Measurements from ENCODE around the gene LRR1.
"Not testable (repeated sequence)": the region's sequence is repeated elsewhere in the genome, so short reads cannot be mapped to it uniquely, and the experiment has no call there.

The LRR1 gene

DNA sequence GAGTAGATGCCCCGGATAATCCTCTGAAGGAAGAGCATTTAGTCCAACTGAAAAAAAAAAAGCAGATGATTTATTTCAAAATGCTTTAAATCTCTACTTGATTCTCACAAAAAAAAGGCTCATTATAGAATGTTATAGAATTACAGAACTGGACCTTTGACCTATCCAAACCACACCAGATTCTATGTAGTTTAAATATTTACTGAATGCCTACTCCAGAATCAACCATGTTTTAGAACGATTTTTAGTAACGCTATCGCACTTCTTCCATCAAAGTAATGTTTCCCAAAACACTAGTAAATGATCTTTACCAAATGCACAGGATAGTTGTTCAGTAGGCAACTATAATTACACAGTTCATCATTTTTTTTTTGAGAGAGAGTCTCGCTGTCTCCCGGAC lies 15.1 kb upstream of the LRR1 start:
- peak overlapping the region; percentile 94 for H3K9ac ChIP-seq (ENCODE audit: low read length)
- no peaks in the 10 kb centered on the region for H3K27me3 ChIP-seq (ENCODE audit: low read length)
- peak overlapping the region; percentile 76 for H3K4me2 ChIP-seq (ENCODE audit: low read depth, low read length, poor library complexity, severe bottlenecking)
- peaks cover 65% of the 10 kb centered on the region for H3K79me2 ChIP-seq (ENCODE audit: insufficient read depth, low read length)
- no peak overlapping the region; the same call in 1 of the 2 replicates for H3K27ac ChIP-seq (ENCODE audit: low read depth, low read length)
- peaks cover 77% of the 10 kb centered on the region for H3F3A ChIP-seq (ENCODE audit: insufficient read depth)
- peaks cover 29% of the 10 kb centered on the region for H4K20me1 ChIP-seq (ENCODE audit: low read depth, low read length)
- TF ChIP-seq, protein P1, sequence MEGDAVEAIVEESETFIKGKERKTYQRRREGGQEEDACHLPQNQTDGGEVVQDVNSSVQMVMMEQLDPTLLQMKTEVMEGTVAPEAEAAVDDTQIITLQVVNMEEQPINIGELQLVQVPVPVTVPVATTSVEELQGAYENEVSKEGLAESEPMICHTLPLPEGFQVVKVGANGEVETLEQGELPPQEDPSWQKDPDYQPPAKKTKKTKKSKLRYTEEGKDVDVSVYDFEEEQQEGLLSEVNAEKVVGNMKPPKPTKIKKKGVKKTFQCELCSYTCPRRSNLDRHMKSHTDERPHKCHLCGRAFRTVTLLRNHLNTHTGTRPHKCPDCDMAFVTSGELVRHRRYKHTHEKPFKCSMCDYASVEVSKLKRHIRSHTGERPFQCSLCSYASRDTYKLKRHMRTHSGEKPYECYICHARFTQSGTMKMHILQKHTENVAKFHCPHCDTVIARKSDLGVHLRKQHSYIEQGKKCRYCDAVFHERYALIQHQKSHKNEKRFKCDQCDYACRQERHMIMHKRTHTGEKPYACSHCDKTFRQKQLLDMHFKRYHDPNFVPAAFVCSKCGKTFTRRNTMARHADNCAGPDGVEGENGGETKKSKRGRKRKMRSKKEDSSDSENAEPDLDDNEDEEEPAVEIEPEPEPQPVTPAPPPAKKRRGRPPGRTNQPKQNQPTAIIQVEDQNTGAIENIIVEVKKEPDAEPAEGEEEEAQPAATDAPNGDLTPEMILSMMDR (IDR thresholded peaks at IDR 0.05; ENCODE audit: insufficient read depth, low read length, poor library complexity, severe bottlenecking): no peak
- TF ChIP-seq EZH2phosphoT487 (conservative IDR thresholded peaks at IDR 0.05; ENCODE audit: low read length): no peak
- peak overlapping the region; percentile 98 for H3K4me3 ChIP-seq (ENCODE audit: insufficient read depth, low read length, poor library complexity, severe bottlenecking)
- H3K9me2 ChIP-seq (replicated peaks; ENCODE audit: insufficient read depth, low read length): no peaks in the 10 kb centered on the region
- H3K36me3 ChIP-seq (ENCODE audit: low read length): peaks cover 32% of the 10 kb centered on the region
- no peaks in the 10 kb centered on the region for H3K9me3 ChIP-seq (ENCODE audit: insufficient read depth, low read length)
- no peak overlapping the region for H2AFZ ChIP-seq (ENCODE audit: low read depth, low read length, severe bottlenecking)

GRCh38 chr14:49584058-49584457 lies 14.7 kb upstream of the LRR1 start:
- Histone ChIP-seq H3K4me3 (ENCODE audit: insufficient read depth, low read length, poor library complexity, severe bottlenecking) (peak overlapping the region; percentile 98), H3K79me2 (ENCODE audit: insufficient read depth, low read length) (peaks cover 65% of the 10 kb centered on the region), H3K4me2 (ENCODE audit: low read depth, low read length, poor library complexity, severe bottlenecking) (peak overlapping the region; percentile 76), H2AFZ (ENCODE audit: low read depth, low read length, severe bottlenecking) (no peak overlapping the region), H3K9ac (ENCODE audit: low read length) (peak overlapping the region; percentile 94), H3K27ac (ENCODE audit: low read depth, low read length) (peak overlapping the region; percentile 83), H3K9me2 (replicated peaks; ENCODE audit: insufficient read depth, low read length) (no peaks in the 10 kb centered on the region), H3K36me3 (ENCODE audit: low read length) (peaks cover 32% of the 10 kb centered on the region), H3K27me3 (ENCODE audit: low read length) (no peaks in the 10 kb centered on the region), H3F3A (ENCODE audit: insufficient read depth) (peaks cover 77% of the 10 kb centered on the region), H4K20me1 (ENCODE audit: low read depth, low read length) (peaks cover 29% of the 10 kb centered on the region), H3K9me3 (ENCODE audit: insufficient read depth, low read length) (no peaks in the 10 kb centered on the region)
- TF ChIP-seq EZH2phosphoT487 (conservative IDR thresholded peaks at IDR 0.05; ENCODE audit: low read length): no peak
- TF ChIP-seq, protein P1 (IDR thresholded peaks at IDR 0.05; ENCODE audit: insufficient read depth, low read length, poor library complexity, severe bottlenecking): no peak

DNA sequence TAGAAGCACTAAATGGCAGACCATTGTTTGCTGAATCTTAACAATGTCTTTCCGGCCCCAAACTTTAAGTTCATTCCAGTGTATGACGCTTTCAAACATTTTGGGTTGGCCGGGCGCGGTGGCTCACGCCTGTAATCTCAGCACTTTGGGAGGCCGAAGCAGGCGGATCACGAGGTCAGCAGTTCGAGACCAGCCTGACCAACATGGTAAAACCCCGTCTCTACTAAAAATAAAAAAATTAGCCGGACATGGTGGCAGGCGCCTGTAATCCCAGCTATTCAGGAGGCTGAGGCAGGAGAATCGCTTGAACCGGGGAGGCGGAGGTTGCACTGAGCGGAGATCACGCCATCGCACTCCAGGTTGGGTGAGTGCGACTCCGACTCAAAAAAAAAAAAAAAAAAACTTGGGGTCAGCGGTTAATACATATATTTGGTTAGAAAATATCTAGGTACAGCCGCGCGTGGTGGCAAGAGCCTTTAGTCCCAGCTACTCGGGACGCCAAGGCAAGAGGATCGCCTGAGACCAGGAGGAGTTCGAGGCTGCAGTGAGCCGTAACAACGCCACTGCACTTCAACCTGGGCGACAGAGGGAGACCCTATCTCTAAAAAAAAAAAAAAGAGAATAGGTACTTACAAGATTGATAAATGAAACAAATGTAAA lies 13.6 kb upstream of the LRR1 start:
- H3K4me3 ChIP-seq (ENCODE audit: insufficient read depth, low read length, poor library complexity, severe bottlenecking): peak overlapping the region; percentile 98
- peak overlapping the region; percentile 94 for H3K9ac ChIP-seq (ENCODE audit: low read length)
- H3K4me2 ChIP-seq (ENCODE audit: low read depth, low read length, poor library complexity, severe bottlenecking): peak overlapping the region; percentile 76
- peak overlapping the region; percentile 83 for H3K27ac ChIP-seq (ENCODE audit: low read depth, low read length)
- peaks cover 67% of the 10 kb centered on the region for H3F3A ChIP-seq (ENCODE audit: insufficient read depth)
- not testable (repeated sequence) for H3K9me2 ChIP-seq (replicated peaks; ENCODE audit: insufficient read depth, low read length); H3K9me3 ChIP-seq (ENCODE audit: insufficient read depth, low read length); H3K27me3 ChIP-seq (ENCODE audit: low read length); H2AFZ ChIP-seq (ENCODE audit: low read depth, low read length, severe bottlenecking)
- H4K20me1 ChIP-seq (ENCODE audit: low read depth, low read length): peaks cover 26% of the 10 kb centered on the region
- peaks cover 32% of the 10 kb centered on the region for H3K36me3 ChIP-seq (ENCODE audit: low read length)
- H3K79me2 ChIP-seq (ENCODE audit: insufficient read depth, low read length): peaks cover 58% of the 10 kb centered on the region

Measured in SU-DHL-6 (cell line).